Calu3 (cell line): ENCODE measurements around the gene CD99. TPM values are rescaled to one million over a fixed set of nuclear protein-coding genes. Genes with fewer than 3 reads are reported as not detected.
"Not testable (repeated sequence)": the region's sequence is repeated elsewhere in the genome, so short reads cannot be mapped to it uniquely, and the experiment has no call there.

Experiments
- BruUV-seq: library from RNA; stranded (reverse); fragments of 400-500 nt; replicated peaks from 2 replicates; lab custom pipeline; 2021; lab: Mats Ljungman, UMichigan
- CTCF ChIA-PET: fragments of 300-600 bp; sonication (Branson Sonifier 250); formaldehyde crosslinking; loops from one replicate; lab custom pipeline; 2022; ENCODE audit warnings: antibody characterized with exemption; lab: Charles Lee
- DNase-seq: peaks from one replicate; pipeline ENCODE4 v3.0.0; 2022
- H3K27ac Mint-ChIP-seq: one replicate; pipeline ENCODE4 v1.8.0; 2022; ENCODE audit warnings: mixed read lengths; ENCODE audit not compliant: unreplicated experiment
- H3K27me3 Mint-ChIP-seq: one replicate; pipeline ENCODE4 v1.8.0; 2022; ENCODE audit warnings: mixed read lengths; ENCODE audit not compliant: unreplicated experiment
- H3K36me3 Mint-ChIP-seq: one replicate; pipeline ENCODE4 v1.8.0; 2022; ENCODE audit warnings: mild to moderate bottlenecking, moderate library complexity, mixed read lengths; ENCODE audit not compliant: insufficient read depth, unreplicated experiment
- H3K4me1 Mint-ChIP-seq: one replicate; pipeline ENCODE4 v1.8.0; 2022; ENCODE audit warnings: mild to moderate bottlenecking, low read depth, mixed read lengths; ENCODE audit not compliant: unreplicated experiment
- H3K4me3 Mint-ChIP-seq: one replicate; pipeline ENCODE4 v1.8.0; 2022; ENCODE audit warnings: mild to moderate bottlenecking, low read depth, moderate library complexity, mixed read lengths; ENCODE audit not compliant: unreplicated experiment
- H3K9me3 Mint-ChIP-seq: one replicate; pipeline ENCODE4 v1.8.0; 2022; ENCODE audit warnings: low read depth, mixed read lengths; ENCODE audit not compliant: unreplicated experiment
- intact Hi-C: fragments of 100-400 bp; cut with micrococcal nuclease; formaldehyde crosslinking; loops from one replicate; pipeline ENCODE4 v1.10.0; 2022; ENCODE audit not compliant: unreplicated experiment
- total RNA-seq: library from RNA; stranded (reverse); gene quantifications from 2 replicates; pipeline ENCODE4 v1.2.3, GENCODE V29; 2022
- TF ChIP-seq, protein P1 (sequence below): fragments of 200-600 bp; IDR thresholded peaks from one replicate; pipeline ENCODE4 v1.8.0; 2022; ENCODE audit warnings: antibody characterized with exemption; ENCODE audit not compliant: unreplicated experiment

CD99 gene
- total RNA-seq, 1 experiment from 2014 or later: 73.9 TPM

- TF ChIP-seq, protein P1, sequence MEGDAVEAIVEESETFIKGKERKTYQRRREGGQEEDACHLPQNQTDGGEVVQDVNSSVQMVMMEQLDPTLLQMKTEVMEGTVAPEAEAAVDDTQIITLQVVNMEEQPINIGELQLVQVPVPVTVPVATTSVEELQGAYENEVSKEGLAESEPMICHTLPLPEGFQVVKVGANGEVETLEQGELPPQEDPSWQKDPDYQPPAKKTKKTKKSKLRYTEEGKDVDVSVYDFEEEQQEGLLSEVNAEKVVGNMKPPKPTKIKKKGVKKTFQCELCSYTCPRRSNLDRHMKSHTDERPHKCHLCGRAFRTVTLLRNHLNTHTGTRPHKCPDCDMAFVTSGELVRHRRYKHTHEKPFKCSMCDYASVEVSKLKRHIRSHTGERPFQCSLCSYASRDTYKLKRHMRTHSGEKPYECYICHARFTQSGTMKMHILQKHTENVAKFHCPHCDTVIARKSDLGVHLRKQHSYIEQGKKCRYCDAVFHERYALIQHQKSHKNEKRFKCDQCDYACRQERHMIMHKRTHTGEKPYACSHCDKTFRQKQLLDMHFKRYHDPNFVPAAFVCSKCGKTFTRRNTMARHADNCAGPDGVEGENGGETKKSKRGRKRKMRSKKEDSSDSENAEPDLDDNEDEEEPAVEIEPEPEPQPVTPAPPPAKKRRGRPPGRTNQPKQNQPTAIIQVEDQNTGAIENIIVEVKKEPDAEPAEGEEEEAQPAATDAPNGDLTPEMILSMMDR: no peak
- DNase-seq: no peak
- Mint-ChIP-seq H3K27ac (no peak overlapping the region), H3K9me3 (no peaks in the 10 kb centered on the region), H3K27me3 (no peaks in the 10 kb centered on the region), H3K4me1 (no peaks in the 10 kb centered on the region), H3K36me3 (peaks cover 10% of the 10 kb centered on the region), H3K4me3 (no peak overlapping the region)
- no TSS peak for BruUV-seq
- CTCF ChIA-PET: no interaction called here
- intact Hi-C loops: no loop called here
Measured at GRCh38 chrX:2735270-2735669, 44.2 kb downstream of the CD99 start.

GRCh38 chrX:2740672-2741071, 49.6 kb downstream of the CD99 start:
- H3K36me3 Mint-ChIP-seq: peaks cover 3% of the 10 kb centered on the region
- no peaks in the 10 kb centered on the region for H3K27me3 Mint-ChIP-seq
- no TSS peak for BruUV-seq
- CTCF ChIA-PET: no interaction called here
- H3K4me1 Mint-ChIP-seq: peaks cover under 1% of the 10 kb centered on the region
- no peaks in the 10 kb centered on the region for H3K9me3 Mint-ChIP-seq
- H3K4me3 Mint-ChIP-seq: no peak overlapping the region
- intact Hi-C loops: no loop called here
- TF ChIP-seq, protein P1: no peak
- no peak for DNase-seq
- H3K27ac Mint-ChIP-seq: no peak overlapping the region

DNA sequence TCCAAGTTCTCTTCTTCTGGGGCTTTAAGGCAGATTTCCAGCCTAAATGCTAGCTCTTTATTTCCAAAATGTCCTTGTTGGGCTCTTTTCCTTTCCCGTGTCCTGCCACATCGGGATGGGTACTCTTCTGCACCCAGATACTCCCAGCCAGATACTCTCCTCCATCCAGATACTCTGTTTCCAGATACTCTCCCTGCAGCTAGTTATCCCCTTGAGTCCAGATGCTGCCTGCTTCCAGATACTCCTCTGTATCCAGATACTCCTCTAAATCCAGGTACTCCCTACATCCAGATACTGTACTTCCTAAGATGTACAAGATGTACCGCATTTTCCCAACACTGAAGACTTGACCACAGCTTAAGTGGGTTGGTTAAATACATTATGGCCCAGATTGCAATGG, 50.3 kb downstream of the CD99 start:
- Mint-ChIP-seq H3K27ac (no peak overlapping the region), H3K36me3 (no peaks in the 10 kb centered on the region), H3K27me3 (no peaks in the 10 kb centered on the region), H3K4me1 (peaks cover 7% of the 10 kb centered on the region), H3K4me3 (no peak overlapping the region), H3K9me3 (no peaks in the 10 kb centered on the region)
- BruUV-seq: no TSS peak
- CTCF ChIA-PET: no interaction called here
- DNase-seq: no peak
- TF ChIP-seq, protein P1: no peak
- intact Hi-C loops: no loop called here

GRCh38 chrX:2746250-2746649, 55.2 kb downstream of the CD99 start:
- H3K9me3 Mint-ChIP-seq, DNase-seq, CTCF ChIA-PET, intact Hi-C loops, H3K27me3 Mint-ChIP-seq, BruUV-seq, H3K36me3 Mint-ChIP-seq, H3K4me3 Mint-ChIP-seq, H3K27ac Mint-ChIP-seq: not testable (repeated sequence)
- H3K4me1 Mint-ChIP-seq: peaks cover 11% of the 10 kb centered on the region

- Mint-ChIP-seq H3K4me1 (peaks cover 11% of the 10 kb centered on the region), H3K9me3 (no peaks in the 10 kb centered on the region), H3K27ac (no peak overlapping the region), H3K27me3 (no peaks in the 10 kb centered on the region), H3K4me3 (no peak overlapping the region), H3K36me3 (no peaks in the 10 kb centered on the region)
- no peak for DNase-seq
- TF ChIP-seq, protein P1: no peak
- intact Hi-C loops: no loop called here
- no TSS peak for BruUV-seq
- CTCF ChIA-PET: no interaction called here
Measured at GRCh38 chrX:2748171-2748814, 57.2 kb downstream of the CD99 start.
